A673 (cell line): Measurements from ENCODE around the gene TUBB4A. TPM values are rescaled to one million over a fixed set of nuclear protein-coding genes. Genes with fewer than 3 reads are reported as not detected.
A peak's percentile ranks its signal among the peaks of the same experiment; 100 is the strongest.

Source experiments
- BruUV-seq: library from RNA; stranded (reverse); fragments of 400-500 nt; replicated peaks from 2 replicates; lab custom pipeline; 2021; lab: Mats Ljungman, UMichigan
- CTCF ChIA-PET: fragments of 300-600 bp; sonication (Branson Sonifier 250); formaldehyde crosslinking; loops from one replicate; lab custom pipeline; 2022; ENCODE audit warnings: antibody characterized with exemption; lab: Charles Lee
- POLR2A ChIA-PET: fragments of 300-600 bp; sonication (Branson Sonifier 250); formaldehyde crosslinking; loops from one replicate; lab custom pipeline; 2022; ENCODE audit warnings: antibody characterized with exemption; ENCODE audit not compliant: low non-redundant PET; lab: Charles Lee
- DNase-seq: peaks from one replicate; pipeline ENCODE4 v3.0.0-alpha.2; 2015; ENCODE audit warnings: low spot score
- H3K27ac ChIP-seq: fragments of 200-600 bp; sonication (generic); 2 replicates; pipeline ENCODE4 v1.5.1; 2016; ENCODE audit warnings: mixed run types, low read depth, mild to moderate bottlenecking, mixed read lengths, antibody characterized with exemption, low read length; ENCODE audit not compliant: poor library complexity, severe bottlenecking
- H3K27me3 ChIP-seq: fragments of 200-600 bp; sonication (generic); replicated peaks from 2 replicates; pipeline ENCODE4 v1.6.1; 2017; ENCODE audit warnings: mixed run types, low read depth, mild to moderate bottlenecking, mixed read lengths, antibody characterized with exemption, low read length; ENCODE audit not compliant: insufficient read depth, poor library complexity
- H3K36me3 ChIP-seq: fragments of 200-600 bp; sonication (generic); 2 replicates; pipeline ENCODE4 v1.6.1; 2016; ENCODE audit warnings: mixed run types, mild to moderate bottlenecking, mixed read lengths, antibody characterized with exemption, low read length; ENCODE audit not compliant: insufficient read depth, poor library complexity, severe bottlenecking
- H3K4me1 ChIP-seq: fragments of 200-600 bp; sonication (generic); 2 replicates; pipeline ENCODE4 v1.6.1; 2017; ENCODE audit warnings: mixed run types, mild to moderate bottlenecking, mixed read lengths, antibody characterized with exemption, low read length; ENCODE audit not compliant: insufficient read depth, poor library complexity, severe bottlenecking
- H3K4me3 ChIP-seq: fragments of 200-600 bp; sonication (generic); 2 replicates; pipeline ENCODE4 v1.5.1; 2016; ENCODE audit warnings: low read depth, mixed run types, mild to moderate bottlenecking, mixed read lengths, low read length; ENCODE audit not compliant: poor library complexity, severe bottlenecking
- H3K9me3 ChIP-seq: fragments of 200-600 bp; sonication (generic); 2 replicates; pipeline ENCODE4 v1.6.1; 2016; ENCODE audit warnings: mixed run types, low read depth, mild to moderate bottlenecking, mixed read lengths, antibody characterized with exemption, low read length; ENCODE audit not compliant: poor library complexity, severe bottlenecking
- EZH2 ChIP-seq: fragments of 200-600 bp; sonication (generic); IDR thresholded peaks from 2 replicates; pipeline ENCODE4 v1.6.1; 2017; ENCODE audit warnings: borderline replicate concordance, low read depth, mild to moderate bottlenecking, mixed read lengths, antibody characterized with exemption, low read length; ENCODE audit not compliant: poor library complexity, severe bottlenecking
- intact Hi-C: fragments of 100-400 bp; cut with micrococcal nuclease; formaldehyde crosslinking; loops from one replicate; pipeline ENCODE4 v1.10.0; 2022; ENCODE audit not compliant: unreplicated experiment
- total RNA-seq: library from RNA; stranded (reverse); gene quantifications from 2 replicates; pipeline ENCODE4 v1.2.3, GENCODE V29; 2021
- TF ChIP-seq, protein P1 (sequence below): fragments of 300-800, 200-600 bp; sonication (generic); conservative IDR thresholded peaks from 2 replicates; pipeline ENCODE4 v1.5.1; 2017; ENCODE audit warnings: low read depth, mild to moderate bottlenecking, antibody characterized with exemption, low read length, moderate library complexity, mixed read lengths

Gene TUBB4A
- total RNA-seq, 1 experiment from 2014 or later = 27.0 TPM

DNA sequence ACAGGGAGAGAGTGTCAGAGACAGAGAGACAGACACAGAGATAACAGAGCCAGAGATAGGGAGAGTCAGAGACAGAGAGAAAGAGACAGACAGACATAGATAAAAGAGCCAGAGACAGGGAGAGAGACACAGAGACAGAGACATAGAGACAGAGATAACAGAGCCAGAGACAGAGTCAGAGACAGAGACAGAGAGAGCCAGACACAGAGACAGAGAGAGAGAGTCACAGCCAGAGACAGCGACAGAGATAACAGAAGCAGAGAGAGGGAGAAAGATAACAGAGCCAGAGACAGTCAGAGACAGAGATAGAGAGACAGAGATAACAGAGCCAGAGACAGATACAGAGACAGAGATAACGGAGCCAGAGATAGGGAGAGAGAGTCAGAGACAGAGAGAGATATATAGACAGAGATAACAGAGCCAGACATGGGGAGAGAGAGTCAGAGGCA, 27.9 kb upstream of the TUBB4A start:
- TF ChIP-seq, protein P1, sequence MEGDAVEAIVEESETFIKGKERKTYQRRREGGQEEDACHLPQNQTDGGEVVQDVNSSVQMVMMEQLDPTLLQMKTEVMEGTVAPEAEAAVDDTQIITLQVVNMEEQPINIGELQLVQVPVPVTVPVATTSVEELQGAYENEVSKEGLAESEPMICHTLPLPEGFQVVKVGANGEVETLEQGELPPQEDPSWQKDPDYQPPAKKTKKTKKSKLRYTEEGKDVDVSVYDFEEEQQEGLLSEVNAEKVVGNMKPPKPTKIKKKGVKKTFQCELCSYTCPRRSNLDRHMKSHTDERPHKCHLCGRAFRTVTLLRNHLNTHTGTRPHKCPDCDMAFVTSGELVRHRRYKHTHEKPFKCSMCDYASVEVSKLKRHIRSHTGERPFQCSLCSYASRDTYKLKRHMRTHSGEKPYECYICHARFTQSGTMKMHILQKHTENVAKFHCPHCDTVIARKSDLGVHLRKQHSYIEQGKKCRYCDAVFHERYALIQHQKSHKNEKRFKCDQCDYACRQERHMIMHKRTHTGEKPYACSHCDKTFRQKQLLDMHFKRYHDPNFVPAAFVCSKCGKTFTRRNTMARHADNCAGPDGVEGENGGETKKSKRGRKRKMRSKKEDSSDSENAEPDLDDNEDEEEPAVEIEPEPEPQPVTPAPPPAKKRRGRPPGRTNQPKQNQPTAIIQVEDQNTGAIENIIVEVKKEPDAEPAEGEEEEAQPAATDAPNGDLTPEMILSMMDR = no peak
- no peak for TF ChIP-seq EZH2
- H3K36me3 ChIP-seq = peaks cover 3% of the 10 kb centered on the region
- H3K4me3 ChIP-seq = peak overlapping the region; percentile 94
- H3K9me3 ChIP-seq = no peaks in the 10 kb centered on the region
- ChIA-PET CTCF (interaction anchor here (1.0 kb wide), 1 partner anchor 14 kb away, joined by 8 read pairs; no protein-coding TSS in a partner anchor), POLR2A (interaction anchor here (0.7 kb wide), 1 partner anchor 53 kb away, joined by 3 read pairs; no protein-coding TSS in a partner anchor)
- H3K4me1 ChIP-seq = peaks cover 32% of the 10 kb centered on the region
- H3K27me3 ChIP-seq = no peaks in the 10 kb centered on the region
- BruUV-seq = no TSS peak
- intact Hi-C loops = no loop called here
- H3K27ac ChIP-seq = peak overlapping the region; percentile 95
- no peak for DNase-seq

DNA sequence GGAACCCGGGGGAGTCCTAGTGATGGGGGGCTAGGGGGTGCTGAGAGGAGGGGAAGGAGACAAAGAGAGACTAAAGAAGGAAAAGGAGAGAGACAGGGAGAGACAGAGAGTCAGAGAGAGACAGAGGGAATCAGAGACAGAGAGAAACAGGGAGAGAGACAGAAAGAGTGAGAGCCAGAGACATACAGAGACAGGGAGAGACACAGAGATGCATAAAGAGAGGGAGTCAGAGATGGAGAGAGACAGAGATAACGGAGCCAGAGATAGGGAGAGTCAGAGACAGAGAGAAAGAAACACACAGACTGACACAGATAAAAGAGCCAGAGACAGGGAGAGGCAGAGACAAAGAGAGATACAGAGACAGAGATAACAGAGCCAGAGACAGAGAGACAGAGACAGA, 27.2 kb upstream of the TUBB4A start:
- Histone ChIP-seq H3K9me3 (no peaks in the 10 kb centered on the region), H3K4me3 (no peak overlapping the region), H3K27me3 (no peaks in the 10 kb centered on the region), H3K4me1 (peaks cover 32% of the 10 kb centered on the region), H3K36me3 (no peaks in the 10 kb centered on the region), H3K27ac (no peak overlapping the region)
- CTCF ChIA-PET = no interaction called here
- intact Hi-C loops = no loop called here
- TF ChIP-seq, protein P1 = no peak
- no peak for TF ChIP-seq EZH2
- no TSS peak for BruUV-seq
- POLR2A ChIA-PET = no interaction called here
- no peak for DNase-seq

- no TSS peak for BruUV-seq
Measured at GRCh38 chr19:6528544-6529121, 26.5 kb upstream of the TUBB4A start.

More at GRCh38 chr19:6528544-6529121, 26.5 kb upstream of the TUBB4A start:
- ChIA-PET CTCF (no interaction called here), POLR2A (interaction anchor here (0.7 kb wide), 1 partner anchor 866 kb away, joined by 7 read pairs; no protein-coding TSS in a partner anchor)
- TF ChIP-seq, protein P1 = no peak
- TF ChIP-seq EZH2 = no peak
- Histone ChIP-seq H3K4me3 (no peak overlapping the region), H3K4me1 (peaks cover 32% of the 10 kb centered on the region), H3K36me3 (no peaks in the 10 kb centered on the region), H3K27ac (no peak overlapping the region), H3K27me3 (no peaks in the 10 kb centered on the region), H3K9me3 (no peaks in the 10 kb centered on the region)
- DNase-seq = no peak
- intact Hi-C loops = no loop called here
